Keratinocyte (primary cell): Measurements from ENCODE around the gene MAST3. TPM values are rescaled to one million over a fixed set of nuclear protein-coding genes. Genes with fewer than 3 reads are reported as not detected.

Source experiments
- DNase-seq: peaks from one replicate; pipeline ENCODE4 v3.0.0-alpha.2; 2011; ENCODE audit warnings: low read depth, missing footprints, low spot score
- FAIRE-seq: peaks from 2 replicates; lab custom pipeline; 2011; peaks lifted over from hg19 to GRCh38; lab: Jason Lieb, UNC
- H2AFZ ChIP-seq: 2 replicates; pipeline ENCODE4 v1.6.0; 2012; ENCODE audit warnings: low read length, control low read depth, inconsistent platforms; ENCODE audit not compliant: control insufficient read depth
- H3K27ac ChIP-seq: 2 replicates; pipeline ENCODE4 v1.5.1; 2011; ENCODE audit warnings: low read length; ENCODE audit not compliant: control insufficient read depth, insufficient read depth
- H3K27me3 ChIP-seq: 3 replicates; pipeline ENCODE4 v1.6.0; 2011; ENCODE audit warnings: low read length; ENCODE audit not compliant: control insufficient read depth, insufficient read depth; ENCODE audit errors: extremely low read depth
- H3K36me3 ChIP-seq, 2 experiments: 2 replicates in 1 of 2; 3 replicates in 1 of 2; pipeline ENCODE4 v1.5.1; 2011; ENCODE audit warnings: low read length in 2 of 2, mild to moderate bottlenecking in 1 of 2; ENCODE audit not compliant: control insufficient read depth in 2 of 2, insufficient read depth in 2 of 2; ENCODE audit errors: extremely low read depth in 1 of 2
- H3K4me1 ChIP-seq: 3 replicates; pipeline ENCODE4 v1.5.1; 2011; ENCODE audit warnings: low read length; ENCODE audit not compliant: control insufficient read depth, insufficient read depth; ENCODE audit errors: extremely low read depth
- H3K4me2 ChIP-seq: 3 replicates; pipeline ENCODE4 v1.6.0; 2011; ENCODE audit warnings: low read depth, low read length; ENCODE audit not compliant: control insufficient read depth, insufficient read depth; ENCODE audit errors: extremely low read depth
- H3K4me3 ChIP-seq, 3 experiments: fragments of 200-600 bp in 1 of 3; sonication (generic) in 1 of 3; 2 replicates in 2 of 3; 3 replicates in 1 of 3; pipeline ENCODE4 v1.5.1; 2011 to 2016; ENCODE audit warnings: low read length in 3 of 3, mild to moderate bottlenecking in 3 of 3, control low read depth in 2 of 3, inconsistent platforms in 1 of 3, low read depth in 1 of 3, mixed read lengths in 1 of 3, mixed run types in 1 of 3, moderate library complexity in 1 of 3; ENCODE audit not compliant: control insufficient read depth in 2 of 3, insufficient read depth in 2 of 3; ENCODE audit errors: extremely low read depth in 1 of 3
- H3K79me2 ChIP-seq: 2 replicates; pipeline ENCODE4 v1.6.0; 2012; ENCODE audit warnings: low read length; ENCODE audit not compliant: control insufficient read depth, insufficient read depth
- H3K9ac ChIP-seq: 3 replicates; pipeline ENCODE4 v1.6.0; 2011; ENCODE audit warnings: low read length; ENCODE audit not compliant: control insufficient read depth, insufficient read depth; ENCODE audit errors: extremely low read depth
- H3K9me1 ChIP-seq: 3 replicates; pipeline ENCODE4 v1.6.0; 2011; ENCODE audit warnings: low read length; ENCODE audit not compliant: control insufficient read depth, insufficient read depth; ENCODE audit errors: extremely low read depth
- H3K9me3 ChIP-seq: 2 replicates; pipeline ENCODE4 v1.5.1; 2012; ENCODE audit warnings: low read depth, low read length; ENCODE audit not compliant: control insufficient read depth
- H4K20me1 ChIP-seq: 3 replicates; pipeline ENCODE4 v1.6.0; 2011; ENCODE audit warnings: low read length; ENCODE audit not compliant: control insufficient read depth, insufficient read depth; ENCODE audit errors: extremely low read depth
- EZH2 ChIP-seq: IDR thresholded peaks from one replicate; pipeline ENCODE4 v1.6.1; 2012; ENCODE audit warnings: inconsistent platforms, mild to moderate bottlenecking, low read length, moderate library complexity
- dilution Hi-C: fragments of 300-500 bp; cut with MboI; formaldehyde crosslinking; loops from one replicate; pipeline ENCODE4 v1.7.0; 2020; ENCODE audit warnings: low sequenced_read_pairs; ENCODE audit not compliant: extremely low pct_ligation_motif_present
- polyA plus RNA-seq, 5 experiments: library from polyadenylated mRNA; depleted of rRNA in 3 of 5; stranded (reverse) in 3 of 5; stranded (forward) in 1 of 5; unstranded in 1 of 5; fragments of >200 nt; gene quantifications; 1 replicate in 1 of 5; 2 replicates in 3 of 5; 3 replicates in 1 of 5; pipeline versions ENCODE4 v1.2.1 to v1.2.3, GENCODE V29; 2011 to 2012; ENCODE audit warnings: missing spikeins in 2 of 5, low read depth in 1 of 5, low replicate concordance in 1 of 5
- TF ChIP-seq, protein P1 (sequence below), 3 experiments: IDR thresholded peaks in 1 of 3; conservative IDR thresholded peaks in 1 of 3; optimal IDR thresholded peaks in 1 of 3; 2 replicates in 2 of 3; 3 replicates in 1 of 3; pipeline versions ENCODE3 to v1.5.1; 2011; ENCODE audit warnings: low read length in 3 of 3, mild to moderate bottlenecking in 3 of 3, moderate library complexity in 2 of 3, control low read depth in 1 of 3, inconsistent platforms in 1 of 3; ENCODE audit not compliant: insufficient read depth in 2 of 3; ENCODE audit errors: extremely low read depth in 1 of 3

Gene MAST3
- polyA plus RNA-seq, 1 donor (not counting 4 experiments of a cell fraction or from before 2014, with no cell fraction given), result 0.73 TPM

DNA sequence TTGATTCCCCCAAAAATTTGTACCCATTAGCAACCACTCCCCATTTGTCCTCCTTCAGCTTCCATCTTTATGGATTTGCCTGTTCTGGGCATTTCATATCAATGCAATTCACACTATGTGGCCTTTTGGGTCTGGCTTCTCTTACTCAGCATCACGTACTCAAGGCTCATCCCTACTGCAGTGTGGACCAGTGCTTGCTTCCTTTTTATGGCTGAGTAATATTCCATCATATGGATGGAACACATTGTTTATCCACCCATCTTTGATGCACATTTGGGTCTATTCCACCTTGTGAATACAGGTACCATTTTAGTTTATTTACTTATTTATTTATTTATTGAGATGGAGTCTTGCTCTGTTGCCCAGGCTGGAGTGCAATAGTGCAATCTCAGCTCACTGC is 42.9 kb downstream of the MAST3 start:
- Histone ChIP-seq H3K9me1 (no peaks in the 10 kb centered on the region), H3K4me2 (no peak overlapping the region), H3K27ac (no peak overlapping the region), H3K79me2 (no peaks in the 10 kb centered on the region), H3K4me1 (peaks cover 7% of the 10 kb centered on the region), H3K27me3 (no peaks in the 10 kb centered on the region), H3K4me3 (no peak overlapping the region), H4K20me1 (no peaks in the 10 kb centered on the region), H2AFZ (no peak overlapping the region), H3K9me3 (no peaks in the 10 kb centered on the region), H3K36me3 (peaks cover 0 to 15% of the 10 kb centered on the region in 2 experiments), H3K9ac (no peak overlapping the region)
- TF ChIP-seq, protein P1, sequence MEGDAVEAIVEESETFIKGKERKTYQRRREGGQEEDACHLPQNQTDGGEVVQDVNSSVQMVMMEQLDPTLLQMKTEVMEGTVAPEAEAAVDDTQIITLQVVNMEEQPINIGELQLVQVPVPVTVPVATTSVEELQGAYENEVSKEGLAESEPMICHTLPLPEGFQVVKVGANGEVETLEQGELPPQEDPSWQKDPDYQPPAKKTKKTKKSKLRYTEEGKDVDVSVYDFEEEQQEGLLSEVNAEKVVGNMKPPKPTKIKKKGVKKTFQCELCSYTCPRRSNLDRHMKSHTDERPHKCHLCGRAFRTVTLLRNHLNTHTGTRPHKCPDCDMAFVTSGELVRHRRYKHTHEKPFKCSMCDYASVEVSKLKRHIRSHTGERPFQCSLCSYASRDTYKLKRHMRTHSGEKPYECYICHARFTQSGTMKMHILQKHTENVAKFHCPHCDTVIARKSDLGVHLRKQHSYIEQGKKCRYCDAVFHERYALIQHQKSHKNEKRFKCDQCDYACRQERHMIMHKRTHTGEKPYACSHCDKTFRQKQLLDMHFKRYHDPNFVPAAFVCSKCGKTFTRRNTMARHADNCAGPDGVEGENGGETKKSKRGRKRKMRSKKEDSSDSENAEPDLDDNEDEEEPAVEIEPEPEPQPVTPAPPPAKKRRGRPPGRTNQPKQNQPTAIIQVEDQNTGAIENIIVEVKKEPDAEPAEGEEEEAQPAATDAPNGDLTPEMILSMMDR (optimal IDR thresholded peaks at IDR 0.05 in 1 of 3, IDR thresholded peaks at IDR 0.05 in 1 of 3, conservative IDR thresholded peaks at IDR 0.05 in 1 of 3; ENCODE audit: extremely low read depth in 1 of 3, insufficient read depth in 2 of 3, low read length in 3 of 3), result no peak
- no peak for TF ChIP-seq EZH2
- no peak for FAIRE-seq
- dilution Hi-C loops, result no loop called here
- no peak for DNase-seq

DNA sequence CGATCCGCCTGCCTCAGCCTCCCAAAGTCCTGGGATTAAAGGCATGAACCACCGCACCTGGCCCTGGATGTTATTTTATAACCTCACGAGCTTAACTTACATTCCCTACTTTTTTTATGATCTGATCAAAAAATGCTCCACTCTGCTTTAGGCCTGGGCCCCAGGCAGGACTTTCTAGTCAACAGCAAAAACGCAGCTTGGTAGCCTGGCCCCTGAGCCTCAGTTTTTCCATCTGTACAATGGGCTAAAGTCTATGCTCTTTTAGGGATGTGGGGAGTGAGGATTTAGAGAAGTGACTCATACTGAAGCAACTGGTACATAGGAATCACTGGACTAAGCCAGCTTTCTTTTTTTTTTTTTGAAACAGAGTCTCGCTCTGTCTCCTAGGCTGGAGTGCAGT is 43.5 kb downstream of the MAST3 start:
- no peaks in the 10 kb centered on the region for H3K9me1 ChIP-seq
- peaks cover 7% of the 10 kb centered on the region for H3K4me1 ChIP-seq
- H3K9ac ChIP-seq, result no peak overlapping the region
- TF ChIP-seq, protein P1 (optimal IDR thresholded peaks at IDR 0.05 in 1 of 3, IDR thresholded peaks at IDR 0.05 in 1 of 3, conservative IDR thresholded peaks at IDR 0.05 in 1 of 3; ENCODE audit: extremely low read depth in 1 of 3, insufficient read depth in 2 of 3, low read length in 3 of 3), result no peak
- TF ChIP-seq EZH2, result no peak
- H2AFZ ChIP-seq, result no peak overlapping the region
- no peak overlapping the region for H3K27ac ChIP-seq
- no peak for FAIRE-seq
- H4K20me1 ChIP-seq, result no peaks in the 10 kb centered on the region
- H3K4me3 ChIP-seq, result no peak overlapping the region
- dilution Hi-C loops, result no loop called here
- no peaks in the 10 kb centered on the region for H3K79me2 ChIP-seq
- no peak for DNase-seq
- H3K9me3 ChIP-seq, result no peaks in the 10 kb centered on the region
- H3K36me3 ChIP-seq, result peaks cover 0 to 15% of the 10 kb centered on the region in 2 experiments
- H3K27me3 ChIP-seq, result no peaks in the 10 kb centered on the region
- no peak overlapping the region for H3K4me2 ChIP-seq
